Measurements from ENCODE around the gene LCE5A. TPM values are rescaled to one million over a fixed set of nuclear protein-coding genes. Genes with fewer than 3 reads are reported as not detected.
"Not testable (repeated sequence)": the region's sequence is repeated elsewhere in the genome, so short reads cannot be mapped to it uniquely, and the experiment has no call there.

The LCE5A gene, protein sequence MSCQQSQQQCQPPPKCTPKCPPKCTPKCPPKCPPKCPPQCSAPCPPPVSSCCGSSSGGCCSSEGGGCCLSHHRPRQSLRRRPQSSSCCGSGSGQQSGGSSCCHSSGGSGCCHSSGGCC
- total RNA-seq: not detected

DNA sequence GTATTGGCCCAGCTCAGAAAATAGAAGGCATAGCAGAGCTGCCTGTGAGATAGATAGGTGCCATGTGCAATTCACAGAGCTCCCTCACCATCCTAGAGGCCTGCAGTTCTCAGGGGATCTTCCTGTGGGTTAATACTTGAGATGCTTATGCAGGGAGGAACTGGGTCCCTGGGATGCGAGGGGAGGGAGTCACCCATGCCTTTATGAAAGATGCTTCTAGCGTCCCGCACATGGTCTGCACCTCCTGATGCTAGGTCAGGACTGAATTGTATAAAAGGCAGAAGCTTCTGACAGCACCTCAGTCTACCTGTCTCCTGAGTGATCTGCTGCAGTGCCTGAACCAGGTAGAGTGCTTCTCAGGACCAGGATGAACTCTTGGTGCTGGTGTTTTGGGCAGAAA, at the start of gene LCE5A:
Gene LCE5A, plus strand, starts transcription at position 301 of the 400 bp plus-strand sequence. CDS start 732 bp downstream, outside the sequence.
- FAIRE-seq (no peak), DNase-seq (ENCODE audit: low spot score in 2 of 2) (no peak)

DNA sequence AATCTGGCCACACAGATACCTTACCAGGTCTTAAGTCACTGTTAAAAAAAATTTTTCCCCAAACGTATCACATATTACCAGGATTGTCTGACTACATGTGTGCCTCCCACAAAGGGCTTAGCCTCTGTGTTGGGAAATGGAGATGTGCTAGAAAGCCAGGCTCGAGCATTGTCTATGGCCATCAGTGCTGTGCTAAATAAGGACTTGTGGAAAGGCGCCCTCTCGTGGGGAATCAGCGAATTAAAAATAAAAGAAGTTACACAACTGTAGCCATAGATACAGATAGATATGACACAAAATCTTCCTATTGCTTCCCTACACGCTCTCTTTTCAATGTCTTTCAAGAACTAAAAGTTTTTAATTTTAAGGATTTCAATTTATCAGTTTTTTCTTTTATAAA, 49.1 kb upstream of the LCE5A start:
- FAIRE-seq (peak; percentile 72), DNase-seq (ENCODE audit: low spot score in 2 of 2) (no peak)

DNA sequence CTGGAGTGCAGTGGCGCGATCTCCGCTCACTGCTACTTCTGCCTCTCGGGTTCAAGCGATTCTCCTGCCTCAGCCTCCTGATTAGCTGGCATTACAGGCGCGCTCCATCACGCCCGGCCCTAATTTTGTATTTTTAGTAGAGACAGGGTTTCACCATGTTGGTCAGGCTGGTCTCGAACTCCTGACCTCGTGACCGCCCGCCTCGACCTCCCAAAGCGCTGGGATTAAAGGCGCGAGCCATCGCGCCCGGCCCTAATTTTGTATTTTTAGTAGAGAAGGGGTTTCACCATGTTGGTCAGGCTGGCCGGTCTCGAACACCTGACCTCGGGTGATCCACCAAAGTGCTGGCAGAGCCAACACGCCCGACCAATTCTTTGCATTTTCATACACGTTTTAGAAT, 48.0 kb upstream of the LCE5A start:
- no peak for FAIRE-seq
- DNase-seq (ENCODE audit: low spot score in 2 of 2): no peak

DNA sequence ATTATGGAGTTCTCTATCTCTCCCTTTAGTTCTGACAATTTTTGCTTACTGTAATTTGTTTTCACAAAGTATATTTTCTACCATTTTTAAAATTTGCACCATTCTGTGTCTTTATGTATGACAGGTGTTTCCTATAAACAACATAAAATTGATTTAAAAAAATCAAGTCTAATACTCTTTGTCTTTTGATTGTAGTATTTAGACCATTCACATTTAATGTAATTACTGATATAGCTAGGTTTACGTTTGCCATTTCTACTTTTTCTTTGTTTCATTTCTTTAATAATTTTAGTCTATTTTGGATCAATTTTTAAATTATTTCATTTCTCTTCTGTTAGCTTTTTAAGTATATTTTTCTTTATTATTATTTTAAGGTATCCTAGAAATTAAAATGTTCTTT, 44.4 kb upstream of the LCE5A start:
- no peak for DNase-seq (ENCODE audit: low spot score in 2 of 2)
- FAIRE-seq: no peak

DNA sequence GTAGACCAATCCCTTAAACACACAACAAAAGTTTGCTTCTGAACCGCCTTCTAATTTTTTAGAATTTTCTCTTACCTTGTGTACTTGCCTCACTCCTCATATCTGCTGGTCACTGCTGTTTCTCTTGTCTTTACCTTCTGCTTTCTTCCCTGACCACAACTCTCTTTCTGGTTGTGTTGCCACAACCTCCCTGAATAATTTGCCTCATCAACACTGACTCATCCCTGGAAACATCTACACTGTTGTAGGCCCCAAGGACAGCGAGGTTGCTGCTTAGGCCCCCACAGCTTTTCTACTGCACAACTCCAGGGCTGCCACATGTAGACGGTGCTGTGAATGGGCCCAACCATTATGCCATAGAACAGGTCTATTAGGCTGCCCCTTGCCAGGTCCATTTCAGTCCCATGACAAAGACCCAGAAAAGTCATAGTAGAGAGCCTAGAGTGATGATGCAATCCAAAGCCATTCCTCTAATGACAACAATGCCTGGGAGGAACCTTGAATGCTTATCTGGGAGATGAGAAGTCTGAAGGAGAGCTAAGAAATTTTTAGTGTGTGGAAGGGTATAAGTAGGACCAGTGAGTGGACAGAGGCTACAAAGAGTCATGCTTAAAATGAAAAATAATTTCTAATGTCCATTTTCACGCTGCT, 36.6 kb upstream of the LCE5A start:
- FAIRE-seq: no peak

DNA sequence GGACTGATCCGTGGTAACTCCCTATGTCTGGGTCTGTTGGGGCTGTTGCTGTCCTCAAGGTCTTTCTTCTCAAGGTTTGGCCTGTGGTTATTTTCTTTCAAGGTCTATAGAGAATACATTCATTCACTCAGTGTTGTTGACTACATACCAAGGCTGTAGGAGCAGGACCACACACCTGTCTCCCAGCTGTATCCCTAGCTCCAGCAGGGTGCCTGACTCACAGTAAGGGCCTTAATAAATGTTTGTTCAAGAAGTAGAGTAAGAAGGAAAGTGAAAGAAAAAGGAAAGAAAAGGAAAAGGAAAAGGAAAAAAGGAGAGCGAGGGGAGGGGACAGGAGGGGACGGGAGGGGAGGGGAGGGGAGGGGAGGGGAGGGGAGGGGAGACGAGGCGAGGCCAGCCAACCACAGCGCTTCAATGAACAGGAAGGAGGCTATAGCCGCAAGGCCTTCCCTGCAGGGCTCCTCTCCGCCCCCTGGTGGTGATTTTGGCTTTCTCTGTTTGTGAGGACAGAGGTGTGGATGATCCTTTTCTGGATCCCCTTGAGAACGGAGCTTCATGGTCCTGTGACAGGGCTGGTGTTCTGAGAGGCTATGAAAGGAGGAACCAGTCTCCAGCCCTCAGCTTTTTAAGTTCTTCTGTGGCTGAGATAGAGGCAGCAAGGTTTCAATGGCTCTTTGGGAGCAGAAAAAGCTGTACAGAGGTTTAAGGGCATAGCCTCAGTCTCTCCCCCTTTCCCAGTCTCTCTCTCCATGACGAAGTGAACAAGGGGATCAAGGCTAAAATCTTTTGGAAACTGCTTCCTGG, 30.6 kb upstream of the LCE5A start:
- no peak for FAIRE-seq
- DNase-seq (ENCODE audit: low spot score in 2 of 2): no peak

More for the DNA sequence above, 36.6 kb upstream of the LCE5A start:
- DNase-seq (ENCODE audit: low spot score in 2 of 2): no peak

DNA sequence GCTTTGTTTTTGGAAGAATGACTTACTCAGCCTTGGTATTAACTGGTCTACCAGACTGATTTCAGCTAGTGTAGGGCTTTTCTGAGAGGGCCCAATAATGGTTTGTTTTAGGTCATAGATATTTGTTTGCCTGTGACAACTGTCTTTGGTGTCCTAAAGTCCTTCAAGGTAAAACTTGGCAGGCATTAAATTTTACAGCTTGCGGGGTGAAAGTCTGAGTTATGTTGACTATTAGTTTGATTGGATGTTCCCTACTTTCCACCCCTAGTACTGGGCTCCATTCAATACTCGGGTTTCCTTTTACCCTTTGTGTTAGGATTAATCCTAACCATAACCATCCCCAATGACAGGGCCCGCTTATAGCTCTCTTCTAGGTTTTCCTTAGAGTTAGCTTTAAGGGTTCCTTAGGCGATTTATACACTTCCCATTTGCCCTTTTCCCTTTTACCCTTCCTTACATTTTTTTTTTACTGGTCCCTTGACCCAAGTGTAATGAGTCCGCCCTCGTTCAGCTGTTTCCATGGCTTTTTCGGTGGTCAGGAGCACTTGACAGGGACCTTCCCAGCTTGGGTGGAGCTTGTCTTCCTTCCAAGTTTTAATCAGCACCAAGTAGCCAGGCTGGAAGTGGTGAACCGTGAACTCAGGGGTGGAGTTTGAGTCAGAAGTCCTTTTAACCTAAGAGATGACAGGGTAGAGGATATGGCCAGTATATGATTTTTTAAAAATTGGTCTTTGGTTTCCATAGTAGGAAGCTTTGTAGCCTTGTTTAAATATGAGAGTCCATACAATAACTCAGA, 28.5 kb upstream of the LCE5A start:
- DNase-seq (ENCODE audit: low spot score in 2 of 2) (no peak), FAIRE-seq (no peak)

DNA sequence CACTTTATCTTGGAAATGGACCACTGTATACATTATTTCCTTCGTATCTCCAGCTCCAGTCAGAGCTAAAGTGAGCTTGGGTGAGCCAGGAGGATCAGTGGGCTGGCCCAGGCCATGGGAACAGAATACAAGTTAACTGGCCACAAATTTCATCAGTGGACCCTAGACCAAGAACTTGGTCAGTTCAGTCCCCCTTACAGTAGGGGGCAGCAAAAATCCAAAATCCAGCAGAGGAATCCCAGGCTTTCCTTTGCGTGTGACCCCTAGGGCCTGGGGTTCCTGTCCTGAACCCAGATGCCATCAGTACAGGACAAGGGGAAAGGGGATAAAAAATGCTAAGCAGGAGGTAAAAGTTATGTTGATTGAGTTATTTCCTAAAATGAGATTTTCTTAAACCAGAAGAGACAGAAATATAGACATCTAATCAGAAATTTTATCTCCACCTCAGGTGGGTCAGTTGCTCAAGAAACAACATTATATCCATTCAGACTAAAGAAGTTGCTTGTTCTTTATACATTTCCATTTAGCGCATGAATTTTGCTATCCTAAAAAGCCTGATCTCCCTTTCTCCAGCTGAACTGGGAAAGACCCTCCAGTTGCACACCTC, 24.1 kb upstream of the LCE5A start:
- DNase-seq (ENCODE audit: low spot score in 2 of 2) (no peak), FAIRE-seq (no peak)

DNA sequence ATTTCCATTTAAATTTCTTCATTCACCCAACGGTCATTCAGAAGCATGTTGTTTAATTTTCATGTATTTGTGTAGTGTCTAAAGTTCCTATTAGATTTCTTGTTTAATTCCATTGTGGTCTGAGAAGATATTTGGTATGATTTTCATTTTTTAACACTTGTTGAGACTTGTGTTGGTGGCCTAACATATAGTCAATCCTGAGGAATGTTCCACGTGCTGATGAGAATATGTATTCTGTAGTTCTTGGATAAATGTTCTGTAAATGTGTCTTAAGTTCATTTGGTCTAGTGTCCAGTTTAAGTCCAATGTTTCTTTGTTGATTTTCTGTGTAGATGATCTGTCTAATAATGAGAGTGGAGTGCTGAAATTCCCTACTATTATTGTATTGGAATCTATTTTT, 22.7 kb upstream of the LCE5A start:
- DNase-seq (ENCODE audit: low spot score in 2 of 2): no peak
- FAIRE-seq: no peak

DNA sequence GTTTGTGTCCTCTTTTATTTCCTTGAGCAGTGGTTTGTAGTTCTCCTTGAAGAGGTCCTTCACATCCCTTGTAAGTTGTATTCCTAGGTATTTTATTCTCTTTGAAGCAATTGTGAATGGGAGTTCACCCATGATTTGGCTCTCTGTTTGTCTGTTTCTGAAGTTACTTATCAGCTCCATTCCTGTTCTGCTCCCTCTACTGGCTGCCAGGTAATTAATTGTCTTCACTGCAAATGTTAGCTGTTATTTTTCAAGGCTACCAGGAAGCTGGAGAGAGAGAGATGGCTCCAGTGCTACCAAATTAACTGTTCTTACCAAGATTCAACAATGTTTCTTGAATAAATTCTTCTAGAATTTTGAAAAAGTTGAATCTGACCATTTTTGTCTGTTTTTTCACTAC, 19.1 kb upstream of the LCE5A start:
- not testable (repeated sequence) for DNase-seq (ENCODE audit: low spot score in 2 of 2); FAIRE-seq

DNA sequence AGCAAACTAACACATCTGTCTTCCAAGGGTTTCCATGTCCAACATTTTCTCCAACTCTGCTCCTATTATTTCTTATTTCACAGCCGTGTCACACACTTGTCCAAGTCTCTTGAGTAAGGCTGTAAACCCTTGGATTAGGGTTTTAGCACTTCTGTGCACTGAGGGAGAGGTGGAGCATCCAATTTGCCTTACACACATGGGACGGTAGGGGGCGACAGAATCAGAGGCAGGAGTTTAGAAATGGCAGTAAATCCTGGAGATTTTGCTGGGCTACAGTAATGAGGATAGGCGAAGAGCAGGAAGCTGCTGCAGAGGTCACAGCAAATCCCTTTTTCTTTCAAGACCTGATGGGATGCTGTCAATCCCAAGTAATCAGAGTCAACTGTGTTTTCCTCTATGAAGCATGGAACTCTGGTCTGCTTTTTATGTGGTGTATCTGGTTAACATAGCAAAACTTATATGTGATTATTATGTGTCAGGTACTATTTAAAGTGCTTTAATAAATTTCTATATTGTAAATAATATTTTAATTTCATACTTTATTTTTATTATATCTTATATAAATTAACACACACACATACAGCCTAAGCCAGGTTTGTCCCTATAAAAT, 15.4 kb upstream of the LCE5A start:
- no peak for FAIRE-seq

DNA sequence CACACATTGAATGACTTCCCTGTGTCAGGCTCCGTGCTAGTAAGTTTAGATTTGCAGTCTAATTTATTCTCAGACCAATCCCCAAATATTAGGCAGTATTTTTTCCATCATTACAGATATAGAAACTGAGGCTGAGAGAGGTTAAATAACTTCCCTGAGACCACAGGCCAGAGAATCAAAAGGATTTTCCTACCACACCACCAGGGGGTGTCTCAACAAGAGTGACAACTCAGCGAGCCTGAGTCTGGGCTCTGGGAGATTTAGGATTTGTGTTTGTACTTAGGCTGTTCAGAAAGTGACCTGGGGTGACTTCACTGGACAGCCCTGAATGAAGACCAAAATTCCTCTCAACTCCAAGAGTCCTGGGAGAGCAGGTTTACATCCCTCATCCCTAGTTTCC, 13.3 kb upstream of the LCE5A start:
- FAIRE-seq: no peak

More for the DNA sequence above, 15.4 kb upstream of the LCE5A start:
- DNase-seq (ENCODE audit: low spot score in 2 of 2): no peak

DNA sequence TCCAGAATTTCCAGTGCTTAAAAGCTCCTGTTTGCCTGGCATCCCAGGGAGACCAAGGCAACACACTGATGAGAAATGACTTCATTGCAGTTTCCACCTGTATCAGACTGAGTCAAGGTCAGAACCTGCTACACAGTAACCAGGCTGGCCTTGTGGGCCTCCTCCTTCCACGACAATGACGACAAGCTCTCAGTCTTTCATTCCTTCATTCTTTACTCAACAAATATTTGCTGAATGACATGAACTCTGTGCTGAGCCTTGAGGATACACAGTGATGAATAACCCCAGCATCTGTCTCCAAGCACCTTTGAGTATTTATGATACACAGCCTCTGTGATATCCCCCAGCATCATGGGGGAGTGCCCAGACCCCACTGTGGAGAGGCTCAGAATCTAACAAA, 8.9 kb upstream of the LCE5A start:
- FAIRE-seq (no peak), DNase-seq (ENCODE audit: low spot score in 2 of 2) (no peak)

More for the DNA sequence above, 13.3 kb upstream of the LCE5A start:
- DNase-seq (ENCODE audit: low spot score in 2 of 2): no peak

DNA sequence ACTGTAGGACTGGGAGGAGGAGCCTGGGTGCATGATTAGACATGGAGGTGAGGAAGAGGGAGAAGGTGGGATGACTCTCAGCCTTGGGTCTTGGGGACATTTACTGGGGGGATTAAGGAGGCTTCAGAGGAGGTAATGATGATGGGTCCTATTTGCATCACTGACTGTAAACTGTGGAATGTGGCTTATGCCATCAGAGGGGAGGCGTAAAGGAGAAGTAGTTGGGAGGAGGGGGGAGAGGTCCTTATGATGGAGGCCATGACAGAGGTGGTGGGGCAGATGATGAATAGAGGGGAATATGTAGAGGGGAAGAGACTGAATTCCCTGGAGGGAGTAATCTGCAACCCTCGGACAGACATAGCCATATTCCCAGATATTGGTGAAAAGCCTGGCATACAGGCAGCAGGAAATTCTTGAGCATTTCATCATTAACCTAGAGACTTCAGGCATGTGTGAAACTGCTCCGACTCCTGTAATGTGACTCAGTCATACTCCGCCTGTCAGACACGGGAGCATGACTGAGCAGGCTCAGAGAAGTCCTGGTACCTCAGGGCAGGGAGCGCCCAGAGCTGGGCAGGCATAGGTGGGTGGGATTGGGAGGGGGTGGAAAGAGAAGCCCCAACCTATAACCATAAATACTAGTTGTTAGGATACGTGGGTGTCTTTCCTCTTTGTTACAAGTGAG, 8.0 kb upstream of the LCE5A start:
- FAIRE-seq (no peak), DNase-seq (ENCODE audit: low spot score in 2 of 2) (no peak)

DNA sequence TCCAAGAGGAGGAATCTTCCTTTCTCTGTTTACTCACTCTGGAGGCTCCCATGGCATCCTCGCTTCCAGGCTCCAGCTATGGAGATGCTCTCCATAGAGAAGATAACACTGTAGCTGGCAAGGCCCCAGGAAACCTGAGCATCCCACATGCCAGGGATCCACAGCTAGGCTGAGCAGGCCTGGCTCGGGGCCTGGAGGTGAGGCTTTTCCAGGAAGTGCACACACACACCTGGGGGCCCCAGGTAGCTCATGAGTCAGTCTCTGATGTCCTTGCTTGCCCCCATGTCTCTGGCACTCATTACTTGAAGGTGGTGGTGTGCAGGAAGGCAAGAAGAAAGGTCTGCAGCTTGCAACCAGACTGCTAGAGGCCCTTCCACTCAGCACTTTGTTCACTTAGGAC, 5.5 kb upstream of the LCE5A start:
- FAIRE-seq: no peak
- no peak for DNase-seq (ENCODE audit: low spot score in 2 of 2)

DNA sequence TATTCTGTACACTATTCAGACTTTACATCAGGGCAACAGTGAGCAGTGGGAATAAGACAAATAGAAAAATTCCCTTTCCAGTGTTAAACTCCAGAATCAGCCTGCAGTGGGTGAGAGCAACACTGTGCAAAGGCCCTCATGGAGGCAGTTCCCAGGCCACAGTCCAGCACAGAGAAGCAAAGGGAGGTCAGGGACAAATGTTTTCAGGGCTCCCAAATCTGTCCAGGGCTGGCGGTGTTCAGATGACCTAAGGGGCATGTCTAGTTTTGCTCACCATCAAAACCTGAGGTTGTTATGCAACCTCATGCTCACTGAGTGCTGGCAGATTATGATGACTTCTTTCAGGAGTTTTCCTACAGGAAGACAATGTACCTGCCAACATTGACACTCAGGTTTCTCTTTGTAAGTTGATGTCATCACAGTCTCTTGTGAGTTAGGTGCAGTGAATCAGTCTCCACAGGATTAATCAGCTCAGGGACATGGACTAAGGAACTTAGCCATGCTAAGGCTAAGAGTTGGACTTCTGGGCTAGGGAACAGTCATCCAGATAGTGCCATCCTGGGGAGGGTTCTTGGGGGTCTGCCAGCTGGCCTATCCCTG, 3.6 kb upstream of the LCE5A start:
- DNase-seq (ENCODE audit: low spot score in 2 of 2) (no peak), FAIRE-seq (no peak)

DNA sequence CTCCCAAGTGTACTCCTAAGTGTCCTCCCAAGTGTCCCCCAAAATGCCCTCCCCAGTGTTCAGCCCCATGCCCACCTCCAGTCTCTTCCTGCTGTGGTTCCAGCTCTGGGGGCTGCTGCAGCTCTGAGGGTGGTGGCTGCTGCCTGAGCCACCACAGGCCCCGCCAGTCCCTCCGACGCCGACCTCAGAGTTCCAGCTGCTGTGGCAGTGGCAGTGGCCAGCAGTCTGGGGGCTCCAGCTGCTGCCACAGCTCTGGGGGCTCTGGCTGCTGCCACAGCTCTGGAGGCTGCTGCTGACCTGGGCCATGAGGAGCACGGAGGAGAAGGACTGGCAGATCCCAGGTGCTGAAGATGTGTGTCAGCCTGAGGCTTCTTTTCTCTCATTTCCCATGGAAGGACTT, 993 bp downstream of the LCE5A start:
- FAIRE-seq: no peak

DNA sequence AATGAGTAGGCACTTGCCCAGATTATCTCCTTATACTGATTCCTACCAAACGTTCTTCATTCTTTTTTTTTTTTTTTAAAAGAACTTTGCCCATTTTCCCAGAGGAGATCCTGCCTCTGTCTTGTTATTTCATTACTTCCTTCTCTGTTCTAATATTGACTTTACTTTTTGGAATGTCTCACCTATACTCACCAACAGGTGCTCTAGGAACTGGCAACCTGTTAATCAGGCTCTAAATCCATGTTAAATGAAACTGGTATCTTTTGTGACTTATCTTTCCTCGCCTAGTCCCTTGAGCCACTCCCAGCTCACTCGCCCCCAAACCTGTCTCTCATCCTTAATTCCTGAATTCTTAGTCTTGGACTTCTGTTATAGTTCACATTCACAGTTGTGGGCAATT, 2.5 kb downstream of the LCE5A start:
- FAIRE-seq: no peak
- no peak for DNase-seq (ENCODE audit: low spot score in 2 of 2)

More for the DNA sequence above, 993 bp downstream of the LCE5A start:
- DNase-seq (ENCODE audit: low spot score in 2 of 2): no peak

Measured in frontal cortex (tissue), 4 donors.